Measurements from ENCODE around the gene EDDM3A. TPM values are rescaled to one million over a fixed set of nuclear protein-coding genes. Genes with fewer than 3 reads are reported as not detected.
"Not testable (repeated sequence)": the region's sequence is repeated elsewhere in the genome, so short reads cannot be mapped to it uniquely, and the experiment has no call there.

Gene EDDM3A
- total RNA-seq, 1 donor from 2014 or later: not detected

DNA sequence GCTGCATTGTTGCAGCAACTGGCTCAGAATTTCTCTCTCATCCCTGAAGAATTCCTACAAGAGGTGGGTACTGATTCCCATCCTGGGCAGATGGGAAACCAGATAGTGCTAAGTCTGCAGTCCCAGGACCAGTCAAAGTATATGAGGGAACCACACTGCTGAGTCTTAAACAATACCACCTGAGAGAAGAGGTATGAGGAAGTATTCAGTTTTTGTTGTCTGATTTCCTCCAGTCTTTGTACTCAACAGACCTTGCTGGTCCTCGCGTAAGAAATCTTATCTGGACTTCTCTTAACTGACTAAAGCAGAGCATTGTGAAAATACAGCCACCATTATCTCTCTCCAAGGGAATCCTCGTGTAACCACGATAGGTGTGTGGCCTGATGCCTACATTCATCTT is 3.6 kb upstream of the EDDM3A start:
- DNase-seq (ENCODE audit: low spot score): no peak
- Mint-ChIP-seq H3K27me3 (ENCODE audit: low read depth) (peaks cover 6% of the 10 kb centered on the region), H3K36me3 (ENCODE audit: low read depth) (no peaks in the 10 kb centered on the region), H3K4me1 (ENCODE audit: low read depth) (no peaks in the 10 kb centered on the region), H3K27ac (no peak overlapping the region), H3K4me3 (ENCODE audit: low read depth) (no peak overlapping the region), H3K9me3 (no peaks in the 10 kb centered on the region)
- intact Hi-C loops (cut with micrococcal nuclease): no loop called here

DNA sequence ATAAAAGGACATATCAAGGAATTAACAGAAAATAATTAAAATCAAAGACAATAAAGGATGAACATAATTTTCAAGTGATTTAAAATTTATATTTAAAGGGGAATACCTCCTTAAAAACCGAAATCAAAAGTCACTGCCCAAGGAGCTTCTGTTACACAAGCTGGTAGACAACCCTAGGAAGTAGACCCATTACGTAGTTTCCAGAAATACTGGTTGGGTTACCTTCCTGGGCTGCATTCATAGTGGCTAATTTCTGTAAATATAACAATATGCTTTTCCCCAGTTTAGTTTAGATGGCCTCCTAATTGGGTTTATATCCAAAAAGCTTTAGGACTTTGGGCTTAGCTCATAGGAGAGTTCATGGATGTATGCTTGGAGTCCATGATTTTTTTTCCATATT is 2.1 kb upstream of the EDDM3A start:
- no peaks in the 10 kb centered on the region for H3K9me3 Mint-ChIP-seq
- no peak overlapping the region for H3K4me3 Mint-ChIP-seq (ENCODE audit: low read depth)
- H3K4me1 Mint-ChIP-seq (ENCODE audit: low read depth): no peaks in the 10 kb centered on the region
- H3K27me3 Mint-ChIP-seq (ENCODE audit: low read depth): peaks cover 6% of the 10 kb centered on the region
- intact Hi-C loops (cut with micrococcal nuclease): no loop called here
- no peaks in the 10 kb centered on the region for H3K36me3 Mint-ChIP-seq (ENCODE audit: low read depth)
- no peak overlapping the region for H3K27ac Mint-ChIP-seq
- DNase-seq (ENCODE audit: low spot score): no peak

DNA sequence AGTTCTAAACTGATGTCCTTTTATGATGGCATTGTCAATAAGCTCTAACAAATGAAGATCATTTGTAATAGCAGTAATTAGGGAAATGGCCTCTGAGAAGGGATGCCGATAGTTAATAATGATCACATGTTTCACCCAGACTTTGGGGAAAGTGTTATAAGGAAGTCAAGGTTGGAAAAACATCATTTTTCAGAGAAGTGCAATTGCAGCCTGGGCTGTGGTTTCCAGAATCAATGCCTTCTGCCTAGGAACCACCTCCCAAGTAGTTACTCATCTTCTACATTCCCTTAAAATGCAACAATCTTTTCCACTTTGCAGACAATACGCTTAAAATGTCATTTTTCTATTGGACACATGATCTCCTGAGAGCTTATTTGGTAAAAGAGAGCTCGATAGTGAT is 879 bp downstream of the EDDM3A start:
- Mint-ChIP-seq H3K27me3 (ENCODE audit: low read depth) (no peaks in the 10 kb centered on the region), H3K9me3 (peaks cover under 1% of the 10 kb centered on the region), H3K4me1 (ENCODE audit: low read depth) (no peaks in the 10 kb centered on the region), H3K4me3 (ENCODE audit: low read depth) (no peak overlapping the region), H3K27ac (no peak overlapping the region), H3K36me3 (ENCODE audit: low read depth) (no peaks in the 10 kb centered on the region)
- intact Hi-C loops (cut with micrococcal nuclease): no loop called here
- DNase-seq (ENCODE audit: low spot score): no peak

DNA sequence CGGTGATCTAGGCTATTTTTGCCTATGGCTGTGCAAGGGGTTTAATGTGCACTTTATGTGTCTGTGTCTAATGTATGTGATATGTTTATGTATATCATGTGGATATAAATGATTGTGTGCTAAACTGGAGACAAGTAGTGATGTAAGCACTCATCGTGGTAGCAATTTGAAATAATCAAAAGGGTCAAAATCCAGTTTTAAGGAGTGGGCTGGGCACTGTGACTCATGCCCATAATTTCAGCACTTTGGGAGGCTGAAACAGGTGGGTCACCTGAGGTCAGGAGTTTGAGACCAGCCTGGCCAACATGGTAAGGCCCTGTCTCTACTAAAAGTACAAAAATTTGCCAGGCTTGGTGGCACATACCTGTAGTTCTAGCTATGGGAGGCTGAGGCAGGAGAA is 2.8 kb downstream of the EDDM3A start:
- Mint-ChIP-seq H3K4me3 (ENCODE audit: low read depth) (no peak overlapping the region), H3K9me3 (peaks cover 19% of the 10 kb centered on the region), H3K4me1 (ENCODE audit: low read depth) (no peaks in the 10 kb centered on the region), H3K36me3 (ENCODE audit: low read depth) (no peaks in the 10 kb centered on the region), H3K27ac (no peak overlapping the region), H3K27me3 (ENCODE audit: low read depth) (no peaks in the 10 kb centered on the region)
- DNase-seq (ENCODE audit: low spot score): no peak
- intact Hi-C loops (cut with micrococcal nuclease): no loop called here

DNA sequence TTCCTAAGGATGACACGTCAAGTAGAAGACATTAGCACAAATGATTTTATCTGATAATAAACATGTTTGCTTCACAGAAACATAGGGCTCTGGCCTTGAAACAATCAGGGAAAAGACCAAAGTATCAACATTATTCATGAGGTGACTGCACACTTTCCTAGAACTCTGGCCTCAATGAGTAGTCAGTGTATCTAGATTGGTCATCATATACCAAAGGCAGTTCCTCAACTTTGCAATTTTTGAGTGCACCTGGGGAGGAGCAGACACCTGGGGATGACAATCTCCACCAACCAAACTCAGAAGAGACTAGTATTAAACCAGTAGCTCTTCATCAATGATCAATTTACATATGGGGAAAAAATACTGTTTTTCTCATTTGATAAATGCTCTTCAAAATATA is 4.5 kb downstream of the EDDM3A start:
- H3K27me3 Mint-ChIP-seq (ENCODE audit: low read depth): no peaks in the 10 kb centered on the region
- intact Hi-C loops (cut with micrococcal nuclease): no loop called here
- no peak for DNase-seq (ENCODE audit: low spot score)
- H3K36me3 Mint-ChIP-seq (ENCODE audit: low read depth): no peaks in the 10 kb centered on the region
- no peaks in the 10 kb centered on the region for H3K4me1 Mint-ChIP-seq (ENCODE audit: low read depth)
- H3K27ac Mint-ChIP-seq: no peak overlapping the region
- peaks cover 21% of the 10 kb centered on the region for H3K9me3 Mint-ChIP-seq
- no peak overlapping the region for H3K4me3 Mint-ChIP-seq (ENCODE audit: low read depth)

DNA sequence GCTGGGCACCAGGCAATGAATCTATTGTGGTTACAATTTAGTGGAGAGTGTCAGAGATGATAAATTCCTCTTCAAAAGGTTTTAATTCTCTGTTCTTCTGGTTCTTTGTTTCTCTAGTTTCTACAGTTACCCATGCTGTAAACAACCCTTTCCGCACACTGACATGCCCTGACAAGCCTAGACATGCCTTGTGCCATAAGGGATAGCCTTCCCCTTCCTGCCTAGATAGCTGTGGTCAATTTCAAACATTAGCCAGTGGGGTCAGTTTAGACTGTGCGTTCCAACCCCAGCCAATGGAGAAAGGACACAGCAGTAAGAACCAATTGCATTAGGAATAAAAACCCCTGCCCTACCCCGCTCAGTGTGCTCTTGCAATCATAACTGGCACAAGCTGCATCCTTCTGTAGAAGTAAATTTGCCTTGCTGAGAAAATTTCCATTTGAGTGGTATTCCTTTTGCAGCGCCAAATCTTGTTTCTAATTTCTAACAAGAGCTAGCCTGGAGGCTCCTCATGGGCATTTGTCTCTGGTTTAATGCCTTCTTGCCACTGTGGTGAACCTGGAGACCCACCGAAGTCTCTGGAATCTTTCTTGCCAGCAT is 6.4 kb downstream of the EDDM3A start:
- Mint-ChIP-seq H3K27me3 (ENCODE audit: low read depth) (no peaks in the 10 kb centered on the region), H3K4me1 (ENCODE audit: low read depth) (no peaks in the 10 kb centered on the region), H3K4me3 (ENCODE audit: low read depth) (no peak overlapping the region), H3K27ac (no peak overlapping the region), H3K36me3 (ENCODE audit: low read depth) (no peaks in the 10 kb centered on the region), H3K9me3 (peaks cover 21% of the 10 kb centered on the region)
- intact Hi-C loops (cut with micrococcal nuclease): no loop called here
- DNase-seq (ENCODE audit: low spot score): no peak

DNA sequence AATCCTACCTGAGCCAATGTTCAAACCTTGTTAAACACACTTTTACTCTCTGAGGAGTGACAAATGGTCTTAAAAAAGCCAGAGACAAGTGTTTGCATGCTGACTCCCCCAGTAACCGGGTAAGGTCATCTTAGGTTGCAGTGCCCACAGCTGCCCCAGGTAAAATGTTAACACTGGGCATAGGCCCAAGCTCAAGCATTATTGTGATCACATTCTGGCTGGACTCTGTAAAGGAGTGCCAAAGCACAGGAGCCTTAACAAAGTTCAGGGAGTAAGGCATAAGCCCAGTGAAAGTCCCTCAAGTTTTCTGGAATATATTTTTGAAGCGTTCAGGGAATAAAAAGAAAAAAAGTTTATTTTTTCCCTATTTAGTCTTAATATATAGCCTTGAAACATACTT is 8.6 kb downstream of the EDDM3A start:
- no peak for DNase-seq (ENCODE audit: low spot score)
- Mint-ChIP-seq H3K4me1 (ENCODE audit: low read depth) (no peaks in the 10 kb centered on the region), H3K36me3 (ENCODE audit: low read depth) (no peaks in the 10 kb centered on the region), H3K27ac (no peak overlapping the region), H3K9me3 (peaks cover 21% of the 10 kb centered on the region), H3K4me3 (ENCODE audit: low read depth) (no peak overlapping the region), H3K27me3 (ENCODE audit: low read depth) (no peaks in the 10 kb centered on the region)
- intact Hi-C loops (cut with micrococcal nuclease): no loop called here

DNA sequence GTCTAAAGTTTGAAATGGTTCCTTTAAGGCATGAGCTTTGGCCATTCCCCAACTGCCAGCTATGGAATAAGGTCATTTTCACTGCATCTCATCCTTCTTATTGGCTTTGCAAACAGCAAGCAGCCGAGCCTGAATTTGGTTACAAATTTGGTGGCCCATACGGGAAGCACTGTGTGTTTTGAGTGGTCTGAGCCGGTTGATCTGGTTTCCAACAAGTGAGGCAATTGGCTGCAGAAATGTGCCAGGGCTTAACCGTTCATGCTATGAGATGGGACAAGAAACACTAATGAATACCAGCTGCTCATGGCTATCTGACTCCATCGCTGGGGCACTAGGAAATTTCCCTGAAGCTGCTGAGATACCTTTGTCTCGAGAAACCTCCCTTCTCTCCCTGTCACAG is 9.3 kb downstream of the EDDM3A start:
- H3K27me3 Mint-ChIP-seq (ENCODE audit: low read depth): no peaks in the 10 kb centered on the region
- no peaks in the 10 kb centered on the region for H3K4me1 Mint-ChIP-seq (ENCODE audit: low read depth)
- no peaks in the 10 kb centered on the region for H3K36me3 Mint-ChIP-seq (ENCODE audit: low read depth)
- no peak overlapping the region for H3K4me3 Mint-ChIP-seq (ENCODE audit: low read depth)
- no peak for DNase-seq (ENCODE audit: low spot score)
- no peak overlapping the region for H3K27ac Mint-ChIP-seq
- intact Hi-C loops (cut with micrococcal nuclease): no loop called here
- H3K9me3 Mint-ChIP-seq: peaks cover 21% of the 10 kb centered on the region

DNA sequence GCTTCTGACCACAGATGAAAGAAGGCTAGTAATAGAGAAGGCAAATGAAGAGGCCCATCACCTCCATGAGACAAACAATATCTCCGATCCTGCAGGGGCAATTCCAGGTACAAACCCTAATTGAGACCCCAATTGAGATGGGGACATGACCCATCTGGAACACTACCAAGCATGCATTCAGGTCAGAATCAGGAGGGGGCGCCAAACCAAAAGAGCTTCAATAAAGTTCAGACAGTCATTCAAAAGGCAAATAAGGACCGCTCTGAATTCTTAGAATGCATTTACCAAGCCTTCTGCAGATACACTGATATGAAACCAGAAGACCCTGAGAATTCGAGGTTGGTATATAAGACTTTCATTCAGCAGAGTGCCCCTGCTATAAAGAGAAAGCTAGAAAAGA is 12.3 kb downstream of the EDDM3A start:
- Mint-ChIP-seq H3K4me1 (ENCODE audit: low read depth) (no peaks in the 10 kb centered on the region), H3K9me3 (peaks cover 6% of the 10 kb centered on the region), H3K36me3 (ENCODE audit: low read depth) (no peaks in the 10 kb centered on the region), H3K27ac (no peak overlapping the region), H3K4me3 (ENCODE audit: low read depth) (no peak overlapping the region), H3K27me3 (ENCODE audit: low read depth) (no peaks in the 10 kb centered on the region)
- DNase-seq (ENCODE audit: low spot score): no peak
- intact Hi-C loops (cut with micrococcal nuclease): no loop called here

DNA sequence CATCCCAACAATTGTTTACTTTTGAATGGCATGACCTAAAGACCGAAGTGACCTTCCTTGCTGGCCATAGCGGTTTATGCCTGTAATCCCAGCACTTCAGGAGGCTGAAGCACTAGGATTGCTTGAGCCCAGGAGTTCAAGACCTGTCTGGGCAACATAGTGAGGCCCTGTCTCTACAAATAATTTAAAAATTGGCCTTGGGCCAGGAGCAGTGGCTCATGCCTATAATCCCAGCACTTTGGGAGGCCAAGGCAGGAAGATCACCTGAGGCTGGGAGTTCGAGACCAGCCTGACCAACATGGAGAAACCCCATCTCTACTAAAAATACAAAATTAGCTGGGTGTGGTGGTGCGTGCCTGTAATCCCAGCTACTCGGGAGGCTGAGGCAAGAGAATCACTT is 13.8 kb downstream of the EDDM3A start:
- H3K4me1 Mint-ChIP-seq (ENCODE audit: low read depth); DNase-seq (ENCODE audit: low spot score); H3K27me3 Mint-ChIP-seq (ENCODE audit: low read depth); H3K4me3 Mint-ChIP-seq (ENCODE audit: low read depth); intact Hi-C loops (cut with micrococcal nuclease); H3K36me3 Mint-ChIP-seq (ENCODE audit: low read depth); H3K27ac Mint-ChIP-seq; H3K9me3 Mint-ChIP-seq: not testable (repeated sequence)

DNA sequence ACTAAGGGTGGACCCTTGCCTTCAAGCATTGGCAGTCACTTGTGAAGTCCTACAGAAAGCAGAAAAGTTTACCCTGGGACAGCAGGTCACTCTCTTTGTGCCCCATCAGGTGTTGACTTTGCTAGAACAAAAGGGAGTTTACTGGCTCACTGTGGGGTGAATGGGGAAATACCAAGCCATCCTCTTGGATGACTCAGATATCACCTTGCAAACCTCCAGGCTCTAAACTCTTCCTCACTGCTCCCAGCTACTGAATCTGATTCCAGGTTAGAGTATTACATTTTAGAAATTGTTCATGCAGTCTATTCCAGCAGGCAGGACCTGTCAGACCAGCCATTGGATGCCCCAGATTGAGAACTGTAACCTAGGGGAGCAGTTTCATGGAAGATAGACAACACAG is 15.3 kb downstream of the EDDM3A start:
- DNase-seq (ENCODE audit: low spot score): no peak
- Mint-ChIP-seq H3K36me3 (ENCODE audit: low read depth) (no peaks in the 10 kb centered on the region), H3K4me3 (ENCODE audit: low read depth) (no peak overlapping the region), H3K9me3 (no peaks in the 10 kb centered on the region), H3K27ac (no peak overlapping the region), H3K4me1 (ENCODE audit: low read depth) (no peaks in the 10 kb centered on the region), H3K27me3 (ENCODE audit: low read depth) (no peaks in the 10 kb centered on the region)
- intact Hi-C loops (cut with micrococcal nuclease): no loop called here

DNA sequence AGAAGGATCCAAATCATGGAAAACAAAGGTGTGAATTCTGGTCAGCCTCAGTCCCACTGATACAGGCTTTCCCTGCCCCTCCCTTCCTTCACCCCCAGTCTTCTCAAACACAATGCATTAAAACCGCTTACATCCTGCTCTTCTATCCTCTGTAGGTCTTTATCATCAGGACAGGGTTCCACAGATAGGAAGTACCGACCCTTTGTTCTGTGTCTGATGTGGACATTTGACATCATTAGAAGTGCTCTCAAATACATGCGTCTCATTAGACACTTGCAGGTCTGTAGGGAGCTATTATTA is 22.9 kb downstream of the EDDM3A start:
- peaks cover 1% of the 10 kb centered on the region for H3K27me3 Mint-ChIP-seq (ENCODE audit: low read depth)
- H3K27ac Mint-ChIP-seq: no peak overlapping the region
- DNase-seq (ENCODE audit: low spot score): no peak
- no peaks in the 10 kb centered on the region for H3K4me1 Mint-ChIP-seq (ENCODE audit: low read depth)
- H3K4me3 Mint-ChIP-seq (ENCODE audit: low read depth): no peak overlapping the region
- H3K9me3 Mint-ChIP-seq: no peaks in the 10 kb centered on the region
- no peaks in the 10 kb centered on the region for H3K36me3 Mint-ChIP-seq (ENCODE audit: low read depth)
- intact Hi-C loops (cut with micrococcal nuclease): no loop called here

DNA sequence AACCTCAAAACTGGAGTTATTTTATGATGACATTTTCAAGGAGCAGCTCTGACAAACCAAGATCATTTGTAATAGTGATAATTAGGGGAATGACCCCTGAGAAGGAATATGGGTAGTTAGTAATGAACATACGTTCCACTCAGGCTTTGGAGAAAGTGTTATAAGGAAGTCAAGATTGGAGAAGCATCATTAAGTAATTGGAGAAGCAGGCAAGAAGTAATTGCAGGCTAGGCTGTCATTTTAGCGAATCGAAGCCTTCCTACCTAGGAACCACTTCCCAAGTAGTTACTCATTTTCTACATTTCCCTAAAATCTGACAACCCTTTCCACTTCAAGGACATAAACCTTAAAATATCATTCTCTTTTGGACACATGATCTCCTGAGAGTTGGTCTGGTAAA is 23.7 kb downstream of the EDDM3A start:
- Mint-ChIP-seq H3K27ac (no peak overlapping the region), H3K36me3 (ENCODE audit: low read depth) (no peaks in the 10 kb centered on the region), H3K4me1 (ENCODE audit: low read depth) (no peaks in the 10 kb centered on the region), H3K9me3 (no peaks in the 10 kb centered on the region), H3K27me3 (ENCODE audit: low read depth) (peaks cover 1% of the 10 kb centered on the region), H3K4me3 (ENCODE audit: low read depth) (no peak overlapping the region)
- DNase-seq (ENCODE audit: low spot score): no peak
- intact Hi-C loops (cut with micrococcal nuclease): no loop called here

DNA sequence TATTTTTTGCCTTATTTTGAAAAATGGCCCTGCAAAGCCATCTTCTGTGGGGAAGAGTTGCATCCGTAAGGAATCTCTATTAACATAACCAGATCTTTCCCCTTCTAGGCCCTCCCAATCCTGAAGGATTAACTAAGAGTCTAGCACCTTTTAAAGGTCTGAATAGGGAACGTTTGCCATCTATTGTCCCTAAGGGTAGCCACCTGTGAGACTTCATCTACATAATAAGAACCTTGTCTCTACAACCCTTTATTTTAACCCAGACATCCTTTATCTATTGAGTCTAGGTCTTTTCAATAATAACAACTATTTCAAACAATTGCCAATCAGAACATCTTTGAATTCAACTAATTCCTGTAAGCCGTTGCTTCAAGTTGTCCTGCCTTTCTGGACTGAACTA is 27.0 kb downstream of the EDDM3A start:
- intact Hi-C loops (cut with micrococcal nuclease): no loop called here
- H3K27ac Mint-ChIP-seq: no peak overlapping the region
- H3K9me3 Mint-ChIP-seq: no peaks in the 10 kb centered on the region
- DNase-seq (ENCODE audit: low spot score): no peak
- no peaks in the 10 kb centered on the region for H3K4me1 Mint-ChIP-seq (ENCODE audit: low read depth)
- no peak overlapping the region for H3K4me3 Mint-ChIP-seq (ENCODE audit: low read depth)
- H3K36me3 Mint-ChIP-seq (ENCODE audit: low read depth): no peaks in the 10 kb centered on the region
- H3K27me3 Mint-ChIP-seq (ENCODE audit: low read depth): peaks cover 10% of the 10 kb centered on the region

All from activated T-helper 2 cell treated with anti-CD3 and anti-CD28 coated beads, Interferon-gamma antibody, Interleukin-2, Interleukin-4, amounts not matched to agents 10 μg/mL and 5 μg/mL and 100 μg/mL, durations not matched to agents 14 hours and 24 hours and 36 hours (primary cell).